Endothelial cell (in vitro differentiated cells): Measurements from ENCODE around the gene UBL3. TPM values are rescaled to one million over a fixed set of nuclear protein-coding genes. Genes with fewer than 3 reads are reported as not detected.
A peak's percentile ranks its signal among the peaks of the same experiment; 100 is the strongest.

ENCODE experiments used
- DNase-seq: peaks from one replicate; pipeline ENCODE4 v3.0.0; 2021; ENCODE audit warnings: low spot score
- H3K27ac Mint-ChIP-seq: one replicate; pipeline ENCODE4 v1.8.0; 2021; ENCODE audit warnings: mixed read lengths, inconsistent platforms; ENCODE audit not compliant: unreplicated experiment
- H3K27me3 Mint-ChIP-seq: one replicate; pipeline ENCODE4 v1.8.0; 2021; ENCODE audit warnings: mild to moderate bottlenecking, moderate library complexity, mixed read lengths, inconsistent platforms; ENCODE audit not compliant: unreplicated experiment
- H3K36me3 Mint-ChIP-seq: one replicate; pipeline ENCODE4 v1.8.0; 2021; ENCODE audit warnings: mild to moderate bottlenecking, low read depth, mixed read lengths, inconsistent platforms; ENCODE audit not compliant: unreplicated experiment
- H3K4me1 Mint-ChIP-seq: one replicate; pipeline ENCODE4 v1.8.0; 2021; ENCODE audit warnings: mild to moderate bottlenecking, mixed read lengths, inconsistent platforms; ENCODE audit not compliant: unreplicated experiment
- H3K4me3 Mint-ChIP-seq: one replicate; pipeline ENCODE4 v1.8.0; 2021; ENCODE audit warnings: mild to moderate bottlenecking, mixed read lengths, inconsistent platforms; ENCODE audit not compliant: unreplicated experiment
- H3K9me3 Mint-ChIP-seq: one replicate; pipeline ENCODE4 v1.8.0; 2021; ENCODE audit warnings: mixed read lengths, inconsistent platforms; ENCODE audit not compliant: unreplicated experiment
- CTCF ChIP-seq: fragments of 200-600 bp; sonication (generic); IDR thresholded peaks from one replicate; pipeline ENCODE4 v1.5.0; 2021; ENCODE audit warnings: antibody characterized with exemption; ENCODE audit not compliant: unreplicated experiment
- total RNA-seq: library from RNA; stranded (reverse); fragmentation: NEBNext Ultra II Directional; extraction: Animal tissue kit (Norgen Biotek cat#: 25700); gene quantifications from one replicate; pipeline ENCODE4 v1.2.1, GENCODE V29; 2021; ENCODE audit not compliant: unreplicated experiment

The UBL3 gene
- total RNA-seq, 1 donor from 2014 or later = 17.1 TPM

GRCh38 chr13:29855009-29855408 is 4.6 kb upstream of the UBL3 start:
- no peaks in the 10 kb centered on the region for H3K36me3 Mint-ChIP-seq
- no peaks in the 10 kb centered on the region for H3K9me3 Mint-ChIP-seq
- peaks cover 4% of the 10 kb centered on the region for H3K4me1 Mint-ChIP-seq
- no peak overlapping the region for H3K4me3 Mint-ChIP-seq
- no peaks in the 10 kb centered on the region for H3K27me3 Mint-ChIP-seq
- no peak for DNase-seq
- H3K27ac Mint-ChIP-seq = no peak overlapping the region
- TF ChIP-seq CTCF = no peak

GRCh38 chr13:29853131-29853530 is 2.7 kb upstream of the UBL3 start:
- Mint-ChIP-seq H3K27me3 (peaks cover 7% of the 10 kb centered on the region), H3K4me3 (no peak overlapping the region)

GRCh38 chr13:29852472-29853054 is 2.1 kb upstream of the UBL3 start:
- DNase-seq = no peak

More at GRCh38 chr13:29853131-29853530, 2.7 kb upstream of the UBL3 start:
- H3K4me1 Mint-ChIP-seq = peaks cover 10% of the 10 kb centered on the region
- no peak for TF ChIP-seq CTCF
- no peak for DNase-seq
- no peaks in the 10 kb centered on the region for H3K9me3 Mint-ChIP-seq
- no peak overlapping the region for H3K27ac Mint-ChIP-seq
- H3K36me3 Mint-ChIP-seq = peaks cover 5% of the 10 kb centered on the region

GRCh38 chr13:29849731-29850212 is 645 bp downstream of the UBL3 start:
- H3K9me3 Mint-ChIP-seq = no peaks in the 10 kb centered on the region
- peak overlapping the region; percentile 100 for H3K4me3 Mint-ChIP-seq
- peaks cover 5% of the 10 kb centered on the region for H3K36me3 Mint-ChIP-seq
- H3K27me3 Mint-ChIP-seq = peaks cover 7% of the 10 kb centered on the region
- DNase-seq = peak; percentile 56
- H3K4me1 Mint-ChIP-seq = peaks cover 19% of the 10 kb centered on the region
- peak overlapping the region; percentile 99 for H3K27ac Mint-ChIP-seq
- no peak for TF ChIP-seq CTCF

More at GRCh38 chr13:29852472-29853054, 2.1 kb upstream of the UBL3 start:
- Mint-ChIP-seq H3K27ac (no peak overlapping the region), H3K9me3 (no peaks in the 10 kb centered on the region), H3K27me3 (peaks cover 7% of the 10 kb centered on the region), H3K4me3 (no peak overlapping the region), H3K4me1 (peaks cover 13% of the 10 kb centered on the region), H3K36me3 (peaks cover 5% of the 10 kb centered on the region)
- TF ChIP-seq CTCF = no peak

GRCh38 chr13:29849071-29849631 is 1.3 kb downstream of the UBL3 start:
- DNase-seq = peak; percentile 7
- no peaks in the 10 kb centered on the region for H3K9me3 Mint-ChIP-seq
- TF ChIP-seq CTCF = no peak
- peak overlapping the region; percentile 100 for H3K4me3 Mint-ChIP-seq
- H3K27ac Mint-ChIP-seq = peak overlapping the region; percentile 99
- H3K36me3 Mint-ChIP-seq = peaks cover 5% of the 10 kb centered on the region
- H3K4me1 Mint-ChIP-seq = peaks cover 19% of the 10 kb centered on the region
- peaks cover 7% of the 10 kb centered on the region for H3K27me3 Mint-ChIP-seq
